ENCODE results near the gene ZNF674.
A peak's percentile ranks its signal among the peaks of the same experiment; 100 is the strongest.

ZNF674 gene

DNA sequence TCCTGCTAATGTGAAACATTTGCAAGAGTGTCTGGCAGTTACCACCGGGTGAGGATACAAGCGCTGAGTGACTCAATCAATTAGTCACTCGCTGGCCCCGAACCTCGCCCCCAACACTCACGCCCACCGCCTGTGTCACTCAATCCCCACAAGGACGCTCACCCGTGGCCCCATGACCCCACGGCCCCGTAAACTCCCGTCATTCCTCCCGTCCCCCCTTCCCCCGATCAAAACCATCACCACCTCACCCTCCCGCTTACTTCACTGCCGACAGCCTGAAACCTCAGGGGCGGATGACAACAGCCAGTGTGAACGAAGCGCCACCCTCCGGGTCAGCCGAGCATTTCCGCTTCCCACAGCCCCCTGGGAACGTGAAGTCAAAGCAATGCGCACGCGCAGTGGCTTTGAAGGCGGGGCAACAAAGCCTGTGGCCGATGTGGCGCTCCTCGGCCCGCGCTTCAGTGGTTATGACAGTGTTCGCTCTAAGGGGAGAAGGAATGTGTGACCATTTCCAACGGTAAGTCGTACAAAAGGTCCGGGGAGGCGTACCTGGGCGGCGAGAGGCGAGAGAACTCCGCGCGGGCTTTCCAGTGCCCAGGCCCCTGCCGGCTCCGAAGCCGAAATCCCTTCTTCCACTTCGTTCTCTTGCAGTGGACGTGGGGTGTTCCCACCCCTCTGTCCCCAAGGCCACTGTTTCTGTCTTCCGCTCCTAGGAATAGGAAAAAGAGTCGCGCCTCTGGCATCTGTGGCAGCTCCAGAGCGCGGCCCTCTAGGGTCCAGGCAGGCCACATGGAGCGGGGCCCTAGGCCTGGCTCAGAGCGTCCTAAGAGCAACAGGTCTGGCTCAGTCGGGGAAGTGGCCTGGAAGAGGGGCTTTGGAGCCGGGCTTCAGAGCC, at the start of gene ZNF674:
TSS of gene ZNF674 (minus strand) at position 311 of the 895 bp plus-strand sequence. CDS start 3,334 bp downstream, outside the sequence.
- peak; percentile 89 for DNase-seq (ENCODE audit: low read depth in 2 of 2)

- no peak for DNase-seq (ENCODE audit: low read depth in 2 of 2)
Measured at GRCh38 chrX:46589977-46590723, 44.9 kb upstream of the ZNF674 start.

GRCh38 chrX:46588263-46588662, 43.0 kb upstream of the ZNF674 start:
- DNase-seq (ENCODE audit: low read depth in 2 of 2), result no peak

- no peak for DNase-seq (ENCODE audit: low read depth in 2 of 2)
Measured at GRCh38 chrX:46587753-46588171, 42.5 kb upstream of the ZNF674 start.

DNA sequence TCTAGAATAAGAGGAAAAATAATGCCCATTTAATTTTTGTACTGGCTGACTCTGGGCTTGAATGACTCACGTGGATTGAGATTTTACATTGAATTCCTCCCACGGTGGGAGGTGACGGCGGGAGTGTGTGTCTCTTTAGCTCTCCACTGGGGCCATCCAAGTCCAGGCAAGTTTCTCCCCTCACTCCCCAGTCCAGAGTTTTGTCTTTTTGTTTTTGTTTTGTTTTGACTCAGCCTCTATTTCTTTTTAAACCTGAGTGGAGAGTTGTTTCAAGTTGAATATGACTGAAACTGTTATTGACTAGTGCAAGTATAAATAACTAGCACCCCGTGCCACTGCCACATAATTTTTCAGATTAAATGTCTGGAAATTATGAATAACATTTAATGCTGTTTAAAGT, 41.9 kb upstream of the ZNF674 start:
- DNase-seq (ENCODE audit: low read depth in 2 of 2), result no peak

- DNase-seq (ENCODE audit: low read depth in 2 of 2), result no peak
Measured at GRCh38 chrX:46584736-46585135, 39.5 kb upstream of the ZNF674 start.

GRCh38 chrX:46582966-46583365, 37.7 kb upstream of the ZNF674 start:
- DNase-seq (ENCODE audit: low read depth in 2 of 2), result no peak

DNA sequence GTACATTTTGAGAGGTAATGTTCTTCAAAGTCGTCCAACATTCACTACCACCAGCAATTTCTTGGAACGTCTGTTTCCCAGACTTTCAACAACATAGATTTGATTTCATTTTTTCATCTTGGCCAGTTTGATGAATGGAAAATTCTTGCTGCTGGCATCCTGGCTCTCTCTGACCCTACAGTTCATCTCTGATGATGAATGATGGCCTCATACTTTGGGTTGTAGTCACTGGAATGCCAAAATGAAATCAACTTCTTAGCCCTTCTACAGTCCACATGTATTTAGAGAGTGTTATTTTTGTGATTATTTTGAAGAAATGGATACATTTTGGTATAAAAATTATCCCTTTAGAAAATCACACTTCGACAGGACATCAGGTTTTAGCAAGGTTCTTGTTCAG, 37.1 kb upstream of the ZNF674 start:
- DNase-seq (ENCODE audit: low read depth in 2 of 2), result no peak

DNA sequence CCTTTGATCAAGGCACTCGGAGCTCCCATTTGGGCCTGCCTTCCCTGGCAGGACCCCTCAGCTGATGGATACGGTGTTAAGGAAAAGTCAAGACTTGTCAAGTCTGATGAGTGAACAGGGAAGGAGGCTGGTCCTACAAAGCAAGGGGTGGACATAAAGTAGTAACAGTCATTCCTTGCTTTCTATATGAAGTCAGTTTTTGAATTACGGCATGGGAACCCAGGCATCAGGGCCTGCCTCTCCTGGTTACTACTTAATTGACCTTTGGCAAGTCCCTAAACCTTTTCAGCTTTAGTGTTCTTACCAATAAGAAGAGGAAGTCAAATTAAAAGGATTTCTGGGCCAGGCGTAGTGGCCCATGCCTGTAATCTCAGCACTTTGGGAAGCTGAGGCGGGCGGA, 35.4 kb upstream of the ZNF674 start:
- DNase-seq (ENCODE audit: low read depth in 2 of 2), result no peak

DNA sequence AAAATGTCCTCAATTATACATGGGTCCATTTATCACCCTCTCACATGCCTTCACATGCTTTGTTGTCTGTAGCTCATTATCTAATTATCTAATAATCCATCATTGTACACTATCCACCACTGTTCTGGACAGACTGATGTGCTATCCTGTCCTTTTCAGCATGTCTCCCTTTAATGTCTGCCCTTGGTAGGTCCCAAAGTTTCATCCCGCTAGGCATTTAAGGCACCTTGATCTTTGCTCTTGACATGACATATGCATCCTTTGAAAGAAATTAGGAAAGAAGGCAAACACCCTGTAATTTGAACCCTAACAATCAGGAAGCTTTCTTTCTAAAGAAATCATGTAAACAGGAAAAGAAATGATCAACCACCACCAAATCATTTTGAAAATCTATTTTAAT, 34.0 kb upstream of the ZNF674 start:
- DNase-seq (ENCODE audit: low read depth in 2 of 2), result no peak

DNA sequence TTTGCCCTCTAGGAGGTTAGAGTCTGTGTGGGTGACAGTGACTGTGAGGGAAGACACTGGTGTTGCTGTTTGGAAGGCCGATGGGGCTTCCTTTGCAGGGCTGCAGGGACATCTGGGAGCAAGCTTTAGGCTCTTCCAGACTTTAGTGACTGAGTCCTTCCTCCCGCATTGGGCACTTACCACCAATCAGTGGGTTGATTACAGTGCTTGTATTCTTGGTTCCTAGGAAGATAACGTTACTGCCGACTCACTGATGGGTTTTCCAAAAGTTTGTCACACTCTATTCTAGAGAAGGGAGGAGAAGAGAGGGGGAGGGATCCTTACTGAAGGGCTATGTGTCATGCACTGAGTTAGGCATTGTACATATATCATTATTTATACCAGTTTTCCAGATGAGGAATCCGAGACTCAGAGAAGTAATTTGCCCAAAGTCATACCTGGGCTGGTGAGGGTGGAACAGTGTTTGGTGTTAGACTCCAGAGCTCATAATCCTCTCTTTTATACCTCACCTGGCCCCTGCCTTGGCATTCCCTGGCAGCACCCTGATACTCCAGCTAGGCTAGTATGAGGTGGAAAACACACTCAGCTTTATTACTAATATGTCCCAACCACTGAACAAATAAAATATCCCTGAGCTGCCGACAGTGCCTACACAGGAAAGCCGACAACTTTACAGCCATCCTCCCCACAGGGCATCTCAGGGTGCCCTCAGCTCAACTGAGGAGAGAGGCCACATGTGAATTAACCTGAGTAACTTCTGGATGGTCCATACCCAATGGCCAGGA, 32.2 kb upstream of the ZNF674 start:
- no peak for DNase-seq (ENCODE audit: low read depth in 2 of 2)

DNA sequence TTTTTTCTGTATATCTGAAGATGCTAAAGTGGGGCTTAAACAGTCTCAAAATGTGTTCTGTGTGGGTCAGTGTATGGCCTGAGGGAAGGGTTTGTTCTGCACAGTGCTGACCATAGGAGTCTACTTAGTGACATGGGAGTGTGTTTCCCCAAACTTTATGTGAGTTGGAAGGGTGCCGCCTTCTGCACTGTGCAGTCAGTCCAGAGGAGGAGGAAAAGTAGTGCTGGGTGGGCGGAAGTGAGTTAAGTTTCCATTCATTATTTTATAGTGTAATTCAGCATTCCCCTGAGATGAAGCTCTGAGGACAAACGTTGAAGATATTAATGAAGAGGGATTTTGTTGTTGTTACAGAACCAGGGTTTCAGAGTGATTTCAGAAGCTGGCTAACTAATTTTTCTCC, 31.2 kb upstream of the ZNF674 start:
- no peak for DNase-seq (ENCODE audit: low read depth in 2 of 2)

DNA sequence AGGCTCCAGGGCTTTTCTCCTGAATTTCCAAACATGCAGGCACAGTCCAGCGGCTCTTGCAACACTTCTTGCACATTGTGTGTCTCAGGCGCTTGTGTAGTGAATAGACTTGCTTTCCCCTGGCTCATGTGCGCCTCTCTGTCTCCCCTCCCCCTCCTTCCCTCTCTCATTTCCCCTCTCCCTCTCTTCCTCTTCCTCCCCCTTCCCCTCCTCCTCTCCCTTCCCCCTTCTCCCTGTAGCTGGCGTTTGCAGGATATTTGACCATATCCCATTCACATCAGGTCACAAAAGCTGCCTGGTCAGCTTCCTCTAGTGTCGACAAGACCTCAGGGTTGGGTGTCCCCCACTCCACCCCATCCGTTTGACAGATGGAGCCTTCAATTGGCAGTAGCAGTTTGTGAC, 30.8 kb upstream of the ZNF674 start:
- no peak for DNase-seq (ENCODE audit: low read depth in 2 of 2)

DNA sequence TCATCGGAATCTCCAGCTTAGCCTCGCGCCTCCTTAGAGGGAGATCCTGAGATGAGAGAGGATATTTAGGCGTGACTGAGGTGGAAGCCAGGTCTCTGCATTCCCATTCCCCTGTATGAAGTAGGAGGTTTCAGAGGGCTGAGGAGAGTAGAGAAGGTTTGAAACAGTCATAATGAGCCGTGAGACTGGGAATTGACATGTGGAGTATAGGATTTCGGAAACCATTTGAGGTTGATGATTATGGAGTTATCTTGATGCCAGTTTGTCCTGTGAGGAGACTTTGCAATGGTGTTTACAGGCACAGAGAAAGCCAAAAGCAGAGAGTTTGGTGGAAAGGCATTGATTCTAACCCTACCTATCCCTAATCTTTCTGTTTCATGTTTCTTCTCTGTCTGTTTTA, 30.4 kb upstream of the ZNF674 start:
- no peak for DNase-seq (ENCODE audit: low read depth in 2 of 2)

GRCh38 chrX:46574774-46575381, 29.7 kb upstream of the ZNF674 start:
- peak in 1 of 2 donors; percentile 34 for DNase-seq (ENCODE audit: low read depth in 2 of 2)

GRCh38 chrX:46573892-46574773, 28.9 kb upstream of the ZNF674 start:
- peak; percentile 48 to 52 for DNase-seq (ENCODE audit: low read depth in 2 of 2)

DNA sequence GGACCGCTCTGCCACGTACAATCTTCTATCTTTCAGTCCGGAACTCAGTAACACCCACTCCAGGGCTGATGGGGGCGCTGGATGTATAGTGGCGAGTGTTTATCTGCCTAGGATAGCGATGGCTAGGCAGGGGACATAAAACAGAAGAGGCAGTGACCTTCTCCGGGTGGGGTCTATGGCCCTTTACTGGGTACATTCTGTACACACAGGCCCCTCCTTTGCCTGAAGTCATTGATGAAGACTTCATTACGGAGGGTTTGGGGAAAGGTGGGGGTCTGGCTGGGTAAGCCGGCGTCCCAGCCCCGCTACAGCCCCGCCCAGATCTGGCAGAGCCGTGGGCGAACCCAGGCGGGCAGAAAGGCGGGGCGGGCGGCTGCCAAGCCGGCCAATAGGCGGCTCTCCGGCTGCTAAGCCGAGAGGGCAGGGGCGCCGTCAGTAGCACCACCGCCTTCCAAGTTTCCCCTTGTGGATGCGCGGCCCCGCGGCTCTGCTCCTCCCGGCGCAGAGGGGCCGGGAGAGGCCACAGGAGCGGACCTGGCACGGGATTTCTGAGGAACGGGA, 28.2 kb upstream of the ZNF674 start, which contains the start of gene CHST7:
TSS of gene CHST7 (plus strand) at position 435 of the 561 bp plus-strand sequence. CDS start 167 bp downstream, outside the sequence.
- peak; percentile 26 to 68 for DNase-seq (ENCODE audit: low read depth in 2 of 2)

DNA sequence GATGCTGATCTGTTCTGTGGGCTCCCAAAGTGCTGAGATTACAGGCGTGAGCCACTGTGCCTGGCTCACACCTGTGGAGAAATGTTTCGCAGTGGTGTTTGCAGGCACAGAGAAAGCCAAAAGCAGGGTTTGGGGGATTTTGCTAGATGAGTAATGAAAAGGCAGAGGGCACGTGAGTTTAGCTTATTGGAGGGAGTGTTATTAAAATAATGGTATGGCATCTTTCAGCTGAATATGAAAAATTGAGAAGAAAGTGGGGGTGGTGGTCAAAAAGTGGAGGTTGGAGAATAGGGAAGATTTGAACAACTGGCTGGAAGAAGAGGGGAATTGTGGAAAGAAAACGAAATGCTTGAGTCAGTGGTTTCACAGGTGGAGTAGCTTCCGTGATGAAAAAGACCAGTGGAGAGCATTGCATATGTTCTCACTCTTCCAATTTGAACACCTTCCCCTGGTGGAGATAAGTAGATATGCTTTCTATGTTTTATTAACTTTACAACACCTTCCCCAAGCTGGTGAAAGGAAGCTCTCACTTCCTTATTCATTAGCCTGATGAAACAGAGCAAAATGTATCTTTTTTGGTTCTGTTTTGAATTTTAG, 27.2 kb upstream of the ZNF674 start:
- DNase-seq (ENCODE audit: low read depth in 2 of 2), result no peak

GRCh38 chrX:46571423-46572339, 26.5 kb upstream of the ZNF674 start:
- no peak for DNase-seq (ENCODE audit: low read depth in 2 of 2)

Data from stimulated activated CD8-positive, alpha-beta memory T cell treated with anti-CD3 and anti-CD28 coated beads, Interleukin-7, amount 100 ng/mL, for 4 hours (primary cell).